LNCaP clone FGC (cell line): ENCODE results near the gene PIEZO2.
"Not testable (repeated sequence)": the region's sequence is repeated elsewhere in the genome, so short reads cannot be mapped to it uniquely, and the experiment has no call there.

ENCODE experiments used
- DNase-seq: peaks from one replicate; pipeline ENCODE4 v3.0.0-alpha.2; 2011; ENCODE audit warnings: low read depth
- H3K4me3 ChIP-seq: 2 replicates; pipeline ENCODE4 v1.5.1; 2011; ENCODE audit warnings: mild to moderate bottlenecking, low read depth, low read length, control low read depth
- CTCF ChIP-seq: IDR thresholded peaks from 2 replicates; pipeline ENCODE4 v1.5.1; 2012; ENCODE audit warnings: mild to moderate bottlenecking; ENCODE audit not compliant: control insufficient read depth, insufficient read depth; ENCODE audit errors: extremely low read depth

The PIEZO2 gene

GRCh38 chr18:10659594-10659993, 489.8 kb downstream of the PIEZO2 start:
- no peak for TF ChIP-seq CTCF
- no peak overlapping the region for H3K4me3 ChIP-seq
- no peak for DNase-seq

- H3K4me3 ChIP-seq = no peak overlapping the region
- no peak for TF ChIP-seq CTCF
- DNase-seq = no peak
Observed at GRCh38 chr18:10659000-10659399, 490.4 kb downstream of the PIEZO2 start.

- DNase-seq, H3K4me3 ChIP-seq: not testable (repeated sequence)
Observed at GRCh38 chr18:10644003-10644402, 505.4 kb downstream of the PIEZO2 start.

GRCh38 chr18:10642915-10643524, 506.3 kb downstream of the PIEZO2 start:
- H3K4me3 ChIP-seq, DNase-seq: not testable (repeated sequence)

GRCh38 chr18:10638539-10638885, 510.9 kb downstream of the PIEZO2 start:
- H3K4me3 ChIP-seq, DNase-seq: not testable (repeated sequence)

GRCh38 chr18:10637858-10638538, 511.4 kb downstream of the PIEZO2 start:
- not testable (repeated sequence) for H3K4me3 ChIP-seq, DNase-seq

- not testable (repeated sequence) for DNase-seq, H3K4me3 ChIP-seq
Observed at GRCh38 chr18:10629076-10629475, 520.3 kb downstream of the PIEZO2 start.

GRCh38 chr18:10626606-10627213, 522.7 kb downstream of the PIEZO2 start:
- DNase-seq, H3K4me3 ChIP-seq: not testable (repeated sequence)

- not testable (repeated sequence) for DNase-seq, H3K4me3 ChIP-seq
Observed at GRCh38 chr18:10623606-10624005, 525.8 kb downstream of the PIEZO2 start.

- not testable (repeated sequence) for DNase-seq, H3K4me3 ChIP-seq
Observed at GRCh38 chr18:10622982-10623381, 526.4 kb downstream of the PIEZO2 start.

- H3K4me3 ChIP-seq, DNase-seq: not testable (repeated sequence)
Observed at GRCh38 chr18:10620670-10621329, 528.6 kb downstream of the PIEZO2 start.
